Esophagus squamous epithelium (tissue), 4 donors: ENCODE results near the gene NRP2.

Source experiments
- POLR2A ChIP-seq, 4 donors: fragments of 450-650 bp; IDR thresholded peaks; one replicate each; pipeline ENCODE4 v1.6.1; 2017; ENCODE audit warnings: antibody characterized with exemption in 4 of 4, mild to moderate bottlenecking in 4 of 4, moderate library complexity in 3 of 4
- TF ChIP-seq, protein P1 (sequence below), 6 experiments: fragments of 450-650 bp in 4 of 6; fragments of 200-600 bp in 2 of 6; sonication (generic) in 2 of 6; IDR thresholded peaks; one replicate each; pipeline ENCODE4 v1.5.1; 2016 to 2019; ENCODE audit warnings: antibody characterized with exemption in 6 of 6, mild to moderate bottlenecking in 4 of 6, moderate library complexity in 4 of 6

DNA sequence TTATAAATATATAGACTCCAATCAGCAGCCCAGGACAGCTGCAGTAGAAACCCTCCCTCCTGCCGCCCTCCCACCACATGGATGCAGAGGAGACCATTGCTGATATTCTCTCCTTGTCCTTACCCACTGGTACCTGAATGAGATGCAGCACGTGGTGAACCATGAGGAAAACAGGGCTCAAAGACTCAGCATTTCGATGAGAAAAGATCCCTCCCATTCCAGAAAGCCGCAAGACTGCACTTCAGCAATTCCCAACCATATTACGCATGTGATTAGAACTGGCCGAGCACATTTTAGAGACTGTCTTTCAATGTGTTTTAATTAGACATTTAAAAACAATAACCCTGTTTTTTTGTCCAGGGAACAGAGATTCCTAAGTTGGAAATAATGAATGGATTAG lies 125.5 kb downstream of the NRP2 start:
- TF ChIP-seq, protein P1, sequence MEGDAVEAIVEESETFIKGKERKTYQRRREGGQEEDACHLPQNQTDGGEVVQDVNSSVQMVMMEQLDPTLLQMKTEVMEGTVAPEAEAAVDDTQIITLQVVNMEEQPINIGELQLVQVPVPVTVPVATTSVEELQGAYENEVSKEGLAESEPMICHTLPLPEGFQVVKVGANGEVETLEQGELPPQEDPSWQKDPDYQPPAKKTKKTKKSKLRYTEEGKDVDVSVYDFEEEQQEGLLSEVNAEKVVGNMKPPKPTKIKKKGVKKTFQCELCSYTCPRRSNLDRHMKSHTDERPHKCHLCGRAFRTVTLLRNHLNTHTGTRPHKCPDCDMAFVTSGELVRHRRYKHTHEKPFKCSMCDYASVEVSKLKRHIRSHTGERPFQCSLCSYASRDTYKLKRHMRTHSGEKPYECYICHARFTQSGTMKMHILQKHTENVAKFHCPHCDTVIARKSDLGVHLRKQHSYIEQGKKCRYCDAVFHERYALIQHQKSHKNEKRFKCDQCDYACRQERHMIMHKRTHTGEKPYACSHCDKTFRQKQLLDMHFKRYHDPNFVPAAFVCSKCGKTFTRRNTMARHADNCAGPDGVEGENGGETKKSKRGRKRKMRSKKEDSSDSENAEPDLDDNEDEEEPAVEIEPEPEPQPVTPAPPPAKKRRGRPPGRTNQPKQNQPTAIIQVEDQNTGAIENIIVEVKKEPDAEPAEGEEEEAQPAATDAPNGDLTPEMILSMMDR (IDR thresholded peaks at IDR 0.05), result no peak
- no peak for TF ChIP-seq POLR2A (IDR thresholded peaks at IDR 0.05)
